GM23338 (cell line): ENCODE data around the gene ETV3. TPM values are rescaled to one million over a fixed set of nuclear protein-coding genes. Genes with fewer than 3 reads are reported as not detected.

ENCODE experiments used
- ATAC-seq: fragments of 200-7000 bp; cut with Tn5 transposase; 3 replicates; pipeline ENCODE4 v1.9.1; 2020
- DNase-seq: peaks from one replicate; pipeline ENCODE4 v3.0.0-alpha.2; 2015; ENCODE audit warnings: low spot score
- H2AFZ ChIP-seq: fragments of 200-600 bp; sonication (generic); 2 replicates; pipeline ENCODE4 v1.8.0; 2016; ENCODE audit warnings: antibody characterized with exemption, mild to moderate bottlenecking, moderate library complexity
- H3F3A ChIP-seq: fragments of 200-600 bp; sonication (generic); replicated peaks from 2 replicates; pipeline ENCODE4 v1.8.0; 2017; ENCODE audit warnings: antibody characterized with exemption, mixed run types, low read depth
- H3K27ac ChIP-seq: fragments of 200-600 bp; sonication (generic); 2 replicates; pipeline ENCODE4 v1.6.1; 2016; ENCODE audit warnings: low read depth
- H3K27me3 ChIP-seq: fragments of 200-600 bp; sonication (generic); 2 replicates; pipeline ENCODE4 v1.8.0; 2016; ENCODE audit warnings: mild to moderate bottlenecking, mixed run types, moderate library complexity; ENCODE audit not compliant: insufficient read depth
- H3K36me3 ChIP-seq: fragments of 200-600 bp; sonication (generic); 2 replicates; pipeline ENCODE4 v1.8.0; 2016; ENCODE audit warnings: mild to moderate bottlenecking; ENCODE audit not compliant: insufficient read depth
- H3K4me1 ChIP-seq: fragments of 200-600 bp; sonication (generic); 2 replicates; pipeline ENCODE4 v1.8.0; 2016; ENCODE audit warnings: mild to moderate bottlenecking, moderate library complexity; ENCODE audit not compliant: insufficient read depth
- H3K4me2 ChIP-seq: fragments of 200-600 bp; sonication (generic); 2 replicates; pipeline ENCODE4 v1.7.1; 2017; ENCODE audit warnings: mixed run types
- H3K4me3 ChIP-seq: fragments of 200-600 bp; sonication (generic); 2 replicates; pipeline ENCODE4 v1.6.1; 2016; ENCODE audit warnings: mixed run types
- H3K79me2 ChIP-seq: fragments of 200-600 bp; sonication (generic); replicated peaks from 2 replicates; pipeline ENCODE4 v1.8.0; 2017; ENCODE audit warnings: mild to moderate bottlenecking; ENCODE audit not compliant: insufficient read depth
- H3K9me2 ChIP-seq: fragments of 200-600 bp; sonication (generic); 2 replicates; pipeline ENCODE4 v1.8.0; 2017; ENCODE audit not compliant: insufficient read depth
- H4K20me1 ChIP-seq: fragments of 200-600 bp; sonication (generic); replicated peaks from 2 replicates; pipeline ENCODE4 v1.8.0; 2017; ENCODE audit warnings: mild to moderate bottlenecking; ENCODE audit not compliant: insufficient read depth
- H3K27ac Mint-ChIP-seq: 2 replicates; pipeline ENCODE4 v1.8.0; 2020; ENCODE audit warnings: inconsistent platforms, mild to moderate bottlenecking, moderate library complexity, mixed read lengths
- H3K27me3 Mint-ChIP-seq: 3 replicates; pipeline ENCODE4 v1.8.0; 2022; ENCODE audit warnings: low read depth, mild to moderate bottlenecking, moderate library complexity, mixed read lengths, inconsistent platforms; ENCODE audit not compliant: insufficient read depth, poor library complexity
- H3K36me3 Mint-ChIP-seq: 3 replicates; pipeline ENCODE4 v1.8.0; 2021; ENCODE audit warnings: low read depth, mild to moderate bottlenecking, inconsistent platforms, moderate library complexity, mixed read lengths
- H3K4me1 Mint-ChIP-seq: 3 replicates; pipeline ENCODE4 v1.8.0; 2020; ENCODE audit warnings: mild to moderate bottlenecking, inconsistent platforms, mixed read lengths
- H3K4me3 Mint-ChIP-seq: 3 replicates; pipeline ENCODE4 v1.8.0; 2021; ENCODE audit warnings: moderate library complexity, mild to moderate bottlenecking, inconsistent platforms, mixed read lengths
- H3K9me3 Mint-ChIP-seq: 3 replicates; pipeline ENCODE4 v1.8.0; 2020; ENCODE audit warnings: moderate library complexity, mild to moderate bottlenecking, inconsistent platforms, mixed read lengths
- CREB1 ChIP-seq: fragments of 250-450 bp; sonication (Bioruptor Pico); IDR thresholded peaks from 2 replicates; pipeline ENCODE4 v1.5.0; 2020; ENCODE audit warnings: low read depth, mild to moderate bottlenecking, moderate library complexity
- EZH2 ChIP-seq: fragments of 200-600 bp; sonication (generic); IDR thresholded peaks from one replicate; pipeline ENCODE4 v1.8.0; 2017; ENCODE audit warnings: antibody characterized with exemption, mild to moderate bottlenecking, low read depth; ENCODE audit not compliant: unreplicated experiment
- EZH2phosphoT487 ChIP-seq: fragments of 200-600 bp; sonication (generic); IDR thresholded peaks from one replicate; pipeline ENCODE4 v1.8.1; 2018; ENCODE audit warnings: antibody characterized with exemption; ENCODE audit not compliant: unreplicated experiment
- JUNB ChIP-seq: IDR thresholded peaks from one replicate; pipeline ENCODE4 v1.6.1; 2016; ENCODE audit warnings: antibody characterized with exemption; ENCODE audit not compliant: unreplicated experiment
- NANOG ChIP-seq: IDR thresholded peaks from 2 replicates; pipeline ENCODE4 v1.6.1; 2016; ENCODE audit warnings: antibody characterized with exemption, borderline replicate concordance
- POLR2AphosphoS5 ChIP-seq: IDR thresholded peaks from 2 replicates; pipeline ENCODE4 v1.6.1; 2016; ENCODE audit warnings: antibody characterized with exemption, low read depth
- STAT1 ChIP-seq: IDR thresholded peaks from one replicate; pipeline ENCODE4 v1.6.1; 2016; ENCODE audit warnings: antibody characterized with exemption; ENCODE audit not compliant: unreplicated experiment
- ZNF114 ChIP-seq: fragments of 250-450 bp; sonication (Bioruptor Pico); IDR thresholded peaks from 2 replicates; pipeline ENCODE4 v1.5.0; 2020; ENCODE audit warnings: mild to moderate bottlenecking, moderate library complexity
- ZNF331 ChIP-seq: fragments of 250-450 bp; sonication (Bioruptor Pico); IDR thresholded peaks from 2 replicates; pipeline ENCODE4 v1.5.0; 2020; ENCODE audit warnings: low read depth, mild to moderate bottlenecking, moderate library complexity
- polyA plus RNA-seq: library from polyadenylated mRNA; unstranded; fragments of >200 nt; fragmentation: Nextera tagmentation; extraction: Ambion mirVana; gene quantifications from 2 replicates; pipeline ENCODE4 v1.2.1, GENCODE V29; 2016
- total RNA-seq: library from RNA; depleted of rRNA; stranded (reverse); fragments of >200 nt; shearing (Covaris generic); gene quantifications from 2 replicates; pipeline ENCODE4 v1.2.3, GENCODE V29; 2014
- TF ChIP-seq, protein P1 (sequence below): IDR thresholded peaks from one replicate; pipeline ENCODE4 v1.6.1; 2018; ENCODE audit warnings: antibody characterized with exemption; ENCODE audit not compliant: unreplicated experiment
- TF ChIP-seq, protein P2 (sequence below): IDR thresholded peaks from 2 replicates; pipeline ENCODE4 v1.6.1; 2016; ENCODE audit warnings: antibody characterized with exemption
- TF ChIP-seq, protein P3 (sequence below): fragments of 250-450 bp; sonication (Bioruptor Pico); IDR thresholded peaks from 2 replicates; pipeline ENCODE4 v1.5.0; 2020; ENCODE audit warnings: mild to moderate bottlenecking, moderate library complexity
- TF ChIP-seq, protein P4 (sequence below), 2 experiments: fragments of 200-600 bp in 1 of 2; sonication (generic) in 1 of 2; conservative IDR thresholded peaks; 2 replicates each; pipeline versions ENCODE4 v1.5.1 to v1.6.1; 2016 to 2017; ENCODE audit warnings: antibody characterized with exemption in 2 of 2, low read depth in 2 of 2, mild to moderate bottlenecking in 2 of 2, moderate library complexity in 1 of 2

Gene ETV3
- total and polyA plus RNA-seq, 2 experiments from 2014 or later, result 8.1 to 19.6 TPM

DNA sequence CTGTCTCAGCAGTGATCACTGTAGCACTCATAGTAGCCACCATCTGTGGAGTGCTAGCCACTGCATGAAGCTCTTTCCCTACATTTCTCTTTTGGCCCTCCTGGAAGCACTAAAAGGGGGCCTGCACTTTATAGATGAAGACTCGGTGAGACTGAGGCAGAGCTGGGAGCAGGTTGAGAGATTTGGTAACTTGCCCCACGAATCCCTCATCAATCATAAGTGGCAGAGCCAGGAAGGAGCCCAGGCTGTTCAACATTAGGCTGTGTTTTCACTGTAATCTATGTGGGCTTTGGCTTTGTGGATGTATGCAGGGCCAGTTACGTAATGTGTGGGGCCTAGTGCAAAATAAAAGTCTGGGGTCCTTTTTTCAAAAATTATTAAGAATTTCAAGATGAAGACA lies 13.3 kb upstream of the ETV3 start:
- Mint-ChIP-seq H3K9me3 (no peaks in the 10 kb centered on the region), H3K27ac (no peak overlapping the region), H3K27me3 (peaks cover 13% of the 10 kb centered on the region), H3K4me3 (no peak overlapping the region), H3K36me3 (no peaks in the 10 kb centered on the region), H3K4me1 (peaks cover 27% of the 10 kb centered on the region)
- Histone ChIP-seq H3K4me3 (no peak overlapping the region), H3F3A (no peaks in the 10 kb centered on the region), H3K27me3 (no peaks in the 10 kb centered on the region), H3K27ac (no peak overlapping the region), H3K9me2 (no peaks in the 10 kb centered on the region; the same call in 1 of the 2 replicates), H3K4me2 (no peak overlapping the region), H3K4me1 (peaks cover 8% of the 10 kb centered on the region; the same call in 1 of the 2 replicates), H3K79me2 (no peaks in the 10 kb centered on the region), H4K20me1 (no peaks in the 10 kb centered on the region), H3K36me3 (no peaks in the 10 kb centered on the region), H2AFZ (no peak overlapping the region)
- ATAC-seq, result no peak
- DNase-seq, result no peak
- TF ChIP-seq ZNF114 (CRISPR knock-in tag) (no peak), EZH2 (no peak), ZNF331 (CRISPR knock-in tag) (no peak), CREB1 (no peak), POLR2AphosphoS5 (no peak), STAT1 (no peak), EZH2phosphoT487 (no peak), JUNB (no peak), NANOG (no peak)
- TF ChIP-seq, protein P1, sequence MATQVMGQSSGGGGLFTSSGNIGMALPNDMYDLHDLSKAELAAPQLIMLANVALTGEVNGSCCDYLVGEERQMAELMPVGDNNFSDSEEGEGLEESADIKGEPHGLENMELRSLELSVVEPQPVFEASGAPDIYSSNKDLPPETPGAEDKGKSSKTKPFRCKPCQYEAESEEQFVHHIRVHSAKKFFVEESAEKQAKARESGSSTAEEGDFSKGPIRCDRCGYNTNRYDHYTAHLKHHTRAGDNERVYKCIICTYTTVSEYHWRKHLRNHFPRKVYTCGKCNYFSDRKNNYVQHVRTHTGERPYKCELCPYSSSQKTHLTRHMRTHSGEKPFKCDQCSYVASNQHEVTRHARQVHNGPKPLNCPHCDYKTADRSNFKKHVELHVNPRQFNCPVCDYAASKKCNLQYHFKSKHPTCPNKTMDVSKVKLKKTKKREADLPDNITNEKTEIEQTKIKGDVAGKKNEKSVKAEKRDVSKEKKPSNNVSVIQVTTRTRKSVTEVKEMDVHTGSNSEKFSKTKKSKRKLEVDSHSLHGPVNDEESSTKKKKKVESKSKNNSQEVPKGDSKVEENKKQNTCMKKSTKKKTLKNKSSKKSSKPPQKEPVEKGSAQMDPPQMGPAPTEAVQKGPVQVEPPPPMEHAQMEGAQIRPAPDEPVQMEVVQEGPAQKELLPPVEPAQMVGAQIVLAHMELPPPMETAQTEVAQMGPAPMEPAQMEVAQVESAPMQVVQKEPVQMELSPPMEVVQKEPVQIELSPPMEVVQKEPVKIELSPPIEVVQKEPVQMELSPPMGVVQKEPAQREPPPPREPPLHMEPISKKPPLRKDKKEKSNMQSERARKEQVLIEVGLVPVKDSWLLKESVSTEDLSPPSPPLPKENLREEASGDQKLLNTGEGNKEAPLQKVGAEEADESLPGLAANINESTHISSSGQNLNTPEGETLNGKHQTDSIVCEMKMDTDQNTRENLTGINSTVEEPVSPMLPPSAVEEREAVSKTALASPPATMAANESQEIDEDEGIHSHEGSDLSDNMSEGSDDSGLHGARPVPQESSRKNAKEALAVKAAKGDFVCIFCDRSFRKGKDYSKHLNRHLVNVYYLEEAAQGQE, result no peak
- TF ChIP-seq, protein P2, sequence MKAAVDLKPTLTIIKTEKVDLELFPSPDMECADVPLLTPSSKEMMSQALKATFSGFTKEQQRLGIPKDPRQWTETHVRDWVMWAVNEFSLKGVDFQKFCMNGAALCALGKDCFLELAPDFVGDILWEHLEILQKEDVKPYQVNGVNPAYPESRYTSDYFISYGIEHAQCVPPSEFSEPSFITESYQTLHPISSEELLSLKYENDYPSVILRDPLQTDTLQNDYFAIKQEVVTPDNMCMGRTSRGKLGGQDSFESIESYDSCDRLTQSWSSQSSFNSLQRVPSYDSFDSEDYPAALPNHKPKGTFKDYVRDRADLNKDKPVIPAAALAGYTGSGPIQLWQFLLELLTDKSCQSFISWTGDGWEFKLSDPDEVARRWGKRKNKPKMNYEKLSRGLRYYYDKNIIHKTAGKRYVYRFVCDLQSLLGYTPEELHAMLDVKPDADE, result no peak
- TF ChIP-seq, protein P3, sequence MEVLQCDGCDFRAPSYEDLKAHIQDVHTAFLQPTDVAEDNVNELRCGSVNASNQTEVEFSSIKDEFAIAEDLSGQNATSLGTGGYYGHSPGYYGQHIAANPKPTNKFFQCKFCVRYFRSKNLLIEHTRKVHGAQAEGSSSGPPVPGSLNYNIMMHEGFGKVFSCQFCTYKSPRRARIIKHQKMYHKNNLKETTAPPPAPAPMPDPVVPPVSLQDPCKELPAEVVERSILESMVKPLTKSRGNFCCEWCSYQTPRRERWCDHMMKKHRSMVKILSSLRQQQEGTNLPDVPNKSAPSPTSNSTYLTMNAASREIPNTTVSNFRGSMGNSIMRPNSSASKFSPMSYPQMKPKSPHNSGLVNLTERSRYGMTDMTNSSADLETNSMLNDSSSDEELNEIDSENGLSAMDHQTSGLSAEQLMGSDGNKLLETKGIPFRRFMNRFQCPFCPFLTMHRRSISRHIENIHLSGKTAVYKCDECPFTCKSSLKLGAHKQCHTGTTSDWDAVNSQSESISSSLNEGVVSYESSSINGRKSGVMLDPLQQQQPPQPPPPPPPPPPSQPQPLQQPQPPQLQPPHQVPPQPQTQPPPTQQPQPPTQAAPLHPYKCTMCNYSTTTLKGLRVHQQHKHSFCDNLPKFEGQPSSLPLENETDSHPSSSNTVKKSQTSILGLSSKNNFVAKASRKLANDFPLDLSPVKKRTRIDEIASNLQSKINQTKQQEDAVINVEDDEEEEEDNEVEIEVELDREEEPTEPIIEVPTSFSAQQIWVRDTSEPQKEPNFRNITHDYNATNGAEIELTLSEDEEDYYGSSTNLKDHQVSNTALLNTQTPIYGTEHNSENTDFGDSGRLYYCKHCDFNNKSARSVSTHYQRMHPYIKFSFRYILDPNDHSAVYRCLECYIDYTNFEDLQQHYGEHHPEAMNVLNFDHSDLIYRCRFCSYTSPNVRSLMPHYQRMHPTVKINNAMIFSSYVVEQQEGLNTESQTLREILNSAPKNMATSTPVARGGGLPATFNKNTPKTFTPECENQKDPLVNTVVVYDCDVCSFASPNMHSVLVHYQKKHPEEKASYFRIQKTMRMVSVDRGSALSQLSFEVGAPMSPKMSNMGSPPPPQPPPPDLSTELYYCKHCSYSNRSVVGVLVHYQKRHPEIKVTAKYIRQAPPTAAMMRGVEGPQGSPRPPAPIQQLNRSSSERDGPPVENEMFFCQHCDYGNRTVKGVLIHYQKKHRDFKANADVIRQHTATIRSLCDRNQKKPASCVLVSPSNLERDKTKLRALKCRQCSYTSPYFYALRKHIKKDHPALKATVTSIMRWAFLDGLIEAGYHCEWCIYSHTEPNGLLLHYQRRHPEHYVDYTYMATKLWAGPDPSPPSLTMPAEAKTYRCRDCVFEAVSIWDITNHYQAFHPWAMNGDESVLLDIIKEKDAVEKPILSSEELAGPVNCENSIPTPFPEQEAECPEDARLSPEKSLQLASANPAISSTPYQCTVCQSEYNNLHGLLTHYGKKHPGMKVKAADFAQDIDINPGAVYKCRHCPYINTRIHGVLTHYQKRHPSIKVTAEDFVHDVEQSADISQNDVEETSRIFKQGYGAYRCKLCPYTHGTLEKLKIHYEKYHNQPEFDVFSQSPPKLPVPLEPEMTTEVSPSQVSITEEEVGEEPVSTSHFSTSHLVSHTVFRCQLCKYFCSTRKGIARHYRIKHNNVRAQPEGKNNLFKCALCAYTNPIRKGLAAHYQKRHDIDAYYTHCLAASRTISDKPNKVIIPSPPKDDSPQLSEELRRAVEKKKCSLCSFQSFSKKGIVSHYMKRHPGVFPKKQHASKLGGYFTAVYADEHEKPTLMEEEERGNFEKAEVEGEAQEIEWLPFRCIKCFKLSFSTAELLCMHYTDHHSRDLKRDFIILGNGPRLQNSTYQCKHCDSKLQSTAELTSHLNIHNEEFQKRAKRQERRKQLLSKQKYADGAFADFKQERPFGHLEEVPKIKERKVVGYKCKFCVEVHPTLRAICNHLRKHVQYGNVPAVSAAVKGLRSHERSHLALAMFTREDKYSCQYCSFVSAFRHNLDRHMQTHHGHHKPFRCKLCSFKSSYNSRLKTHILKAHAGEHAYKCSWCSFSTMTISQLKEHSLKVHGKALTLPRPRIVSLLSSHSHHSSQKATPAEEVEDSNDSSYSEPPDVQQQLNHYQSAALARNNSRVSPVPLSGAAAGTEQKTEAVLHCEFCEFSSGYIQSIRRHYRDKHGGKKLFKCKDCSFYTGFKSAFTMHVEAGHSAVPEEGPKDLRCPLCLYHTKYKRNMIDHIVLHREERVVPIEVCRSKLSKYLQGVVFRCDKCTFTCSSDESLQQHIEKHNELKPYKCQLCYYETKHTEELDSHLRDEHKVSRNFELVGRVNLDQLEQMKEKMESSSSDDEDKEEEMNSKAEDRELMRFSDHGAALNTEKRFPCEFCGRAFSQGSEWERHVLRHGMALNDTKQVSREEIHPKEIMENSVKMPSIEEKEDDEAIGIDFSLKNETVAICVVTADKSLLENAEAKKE (CRISPR knock-in tag), result no peak
- TF ChIP-seq, protein P4, sequence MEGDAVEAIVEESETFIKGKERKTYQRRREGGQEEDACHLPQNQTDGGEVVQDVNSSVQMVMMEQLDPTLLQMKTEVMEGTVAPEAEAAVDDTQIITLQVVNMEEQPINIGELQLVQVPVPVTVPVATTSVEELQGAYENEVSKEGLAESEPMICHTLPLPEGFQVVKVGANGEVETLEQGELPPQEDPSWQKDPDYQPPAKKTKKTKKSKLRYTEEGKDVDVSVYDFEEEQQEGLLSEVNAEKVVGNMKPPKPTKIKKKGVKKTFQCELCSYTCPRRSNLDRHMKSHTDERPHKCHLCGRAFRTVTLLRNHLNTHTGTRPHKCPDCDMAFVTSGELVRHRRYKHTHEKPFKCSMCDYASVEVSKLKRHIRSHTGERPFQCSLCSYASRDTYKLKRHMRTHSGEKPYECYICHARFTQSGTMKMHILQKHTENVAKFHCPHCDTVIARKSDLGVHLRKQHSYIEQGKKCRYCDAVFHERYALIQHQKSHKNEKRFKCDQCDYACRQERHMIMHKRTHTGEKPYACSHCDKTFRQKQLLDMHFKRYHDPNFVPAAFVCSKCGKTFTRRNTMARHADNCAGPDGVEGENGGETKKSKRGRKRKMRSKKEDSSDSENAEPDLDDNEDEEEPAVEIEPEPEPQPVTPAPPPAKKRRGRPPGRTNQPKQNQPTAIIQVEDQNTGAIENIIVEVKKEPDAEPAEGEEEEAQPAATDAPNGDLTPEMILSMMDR (conservative IDR thresholded peaks at IDR 0.05; ENCODE audit: low read depth in 2 of 2), result no peak
